SK-N-SH (cell line): ENCODE measurements around the gene SYT7. TPM values are rescaled to one million over a fixed set of nuclear protein-coding genes. Genes with fewer than 3 reads are reported as not detected.

Experiments
- CTCF ChIA-PET: fragments of 300-600, 350-600 bp; formaldehyde crosslinking; extraction: SDS; loops from one replicate; lab custom pipeline; 2021; lab: Yijun Ruan, JAX
- POLR2A ChIA-PET: fragments of 350-600 bp; sonication (Branson Sonifier 250); formaldehyde crosslinking; extraction: SDS; loops from one replicate; lab custom pipeline; 2020; ENCODE audit warnings: antibody characterized with exemption, inconsistent platforms; lab: Yijun Ruan, JAX
- DNase-seq: peaks from one replicate; pipeline ENCODE4 v3.0.0; 2012
- H2AFZ ChIP-seq: fragments of 200-600 bp; sonication (generic); 2 replicates; pipeline ENCODE4 v1.8.1; 2016; ENCODE audit warnings: antibody characterized with exemption, mild to moderate bottlenecking, low read depth
- H3F3A ChIP-seq: fragments of 200-600 bp; sonication (generic); replicated peaks from 2 replicates; pipeline ENCODE3; 2016; ENCODE audit warnings: antibody characterized with exemption, mild to moderate bottlenecking; ENCODE audit not compliant: insufficient read depth
- H3K27ac ChIP-seq, 2 experiments: fragments of 200-500 bp in 1 of 2; fragments of 200-600 bp in 1 of 2; sonication (Bioruptor generic) in 1 of 2; sonication (generic), shearing (Covaris generic) in 1 of 2; 2 replicates each; pipeline versions ENCODE4 v1.5.1 to v1.6.1; 2014 to 2016; ENCODE audit warnings: low read depth in 2 of 2, inconsistent platforms in 1 of 2, low read length in 1 of 2, mild to moderate bottlenecking in 1 of 2, mixed read lengths in 1 of 2
- H3K27me3 ChIP-seq: fragments of 200-600 bp; sonication (generic), shearing (Covaris generic); 2 replicates; pipeline ENCODE4 v1.6.1; 2016; ENCODE audit warnings: mixed run types; ENCODE audit not compliant: insufficient read depth
- H3K36me3 ChIP-seq, 2 experiments: fragments of 200-500 bp in 1 of 2; fragments of 200-600 bp in 1 of 2; sonication (Bioruptor generic) in 1 of 2; sonication (generic) in 1 of 2; replicated peaks in 1 of 2; 2 replicates each; pipeline versions ENCODE3 to v1.5.1; 2014 to 2016; ENCODE audit warnings: low read length in 1 of 2, mild to moderate bottlenecking in 1 of 2; ENCODE audit not compliant: insufficient read depth in 2 of 2, control insufficient read depth in 1 of 2
- H3K4me1 ChIP-seq, 2 experiments: fragments of 200-500 bp in 1 of 2; fragments of 200-600 bp in 1 of 2; sonication (Bioruptor generic) in 1 of 2; sonication (generic), shearing (Covaris generic) in 1 of 2; 2 replicates each; pipeline versions ENCODE4 v1.5.1 to v1.6.1; 2014 to 2016; ENCODE audit warnings: low read depth in 1 of 2, low read length in 1 of 2, mixed run types in 1 of 2; ENCODE audit not compliant: insufficient read depth in 2 of 2, control insufficient read depth in 1 of 2
- H3K4me2 ChIP-seq: fragments of 200-600 bp; sonication (generic), shearing (Covaris generic); 2 replicates; pipeline ENCODE4 v1.6.1; 2017; ENCODE audit warnings: mixed run types
- H3K4me3 ChIP-seq, 2 experiments: fragments of 200-500 bp in 1 of 2; fragments of 200-600 bp in 1 of 2; sonication (Bioruptor generic) in 1 of 2; sonication (generic), shearing (Covaris generic) in 1 of 2; 2 replicates each; pipeline versions ENCODE4 v1.5.1 to v1.8.1; 2014 to 2016; ENCODE audit warnings: low read depth in 2 of 2, inconsistent platforms in 1 of 2, low read length in 1 of 2, mild to moderate bottlenecking in 1 of 2, mixed read lengths in 1 of 2, moderate library complexity in 1 of 2
- H3K79me2 ChIP-seq: fragments of 200-600 bp; sonication (generic); 2 replicates; pipeline ENCODE4 v1.8.1; 2017; ENCODE audit warnings: mild to moderate bottlenecking; ENCODE audit not compliant: insufficient read depth
- H3K9ac ChIP-seq: fragments of 200-600 bp; sonication (generic); 2 replicates; pipeline ENCODE4 v1.6.1; 2017; ENCODE audit warnings: mixed run types
- H3K9me2 ChIP-seq: fragments of 200-600 bp; sonication (generic); 2 replicates; pipeline ENCODE4 v1.6.1; 2017; ENCODE audit warnings: mixed run types
- H3K9me3 ChIP-seq: fragments of 200-600 bp; sonication (generic); 2 replicates; pipeline ENCODE4 v1.6.1; 2017; ENCODE audit warnings: mixed run types, mild to moderate bottlenecking, moderate library complexity
- H4K20me1 ChIP-seq: fragments of 200-600 bp; sonication (generic); 2 replicates; pipeline ENCODE4 v1.6.1; 2017; ENCODE audit warnings: mild to moderate bottlenecking, mixed run types; ENCODE audit not compliant: insufficient read depth
- ELF1 ChIP-seq: IDR thresholded peaks from 2 replicates; pipeline ENCODE4 v1.4.0; 2012
- FOXJ3 ChIP-seq: sonication (generic); formaldehyde crosslinking; IDR thresholded peaks from 2 replicates; pipeline ENCODE4 v1.5.1; 2020; ENCODE audit warnings: mild to moderate bottlenecking, missing genetic modification reagents
- FOXM1 ChIP-seq: IDR thresholded peaks from 2 replicates; pipeline ENCODE4 v1.4.0; 2012; ENCODE audit warnings: low read depth, mild to moderate bottlenecking
- GABPA ChIP-seq: IDR thresholded peaks from 2 replicates; pipeline ENCODE4 v1.4.0; 2012; ENCODE audit warnings: low read depth, mild to moderate bottlenecking
- JUND ChIP-seq: IDR thresholded peaks from 2 replicates; pipeline ENCODE4 v1.4.0; 2012
- MXI1 ChIP-seq: IDR thresholded peaks from 2 replicates; pipeline ENCODE4 v1.6.1; 2012; ENCODE audit warnings: mild to moderate bottlenecking, low read depth, low read length, improper control_type of control experiment
- POLR2AphosphoS5 ChIP-seq: IDR thresholded peaks from 2 replicates; pipeline ENCODE4 v1.6.1; 2012; ENCODE audit warnings: low read depth, low read length
- RCOR1 ChIP-seq: fragments of 150-350 bp; IDR thresholded peaks from 2 replicates; pipeline ENCODE4 v1.6.1; 2017; ENCODE audit warnings: antibody characterized with exemption, low read length
- RXRA ChIP-seq: IDR thresholded peaks from 2 replicates; pipeline ENCODE4 v1.4.0; 2012; ENCODE audit warnings: low read depth, mild to moderate bottlenecking, borderline replicate concordance
- SMC3 ChIP-seq: IDR thresholded peaks from 2 replicates; pipeline ENCODE4 v1.6.1; 2012; ENCODE audit warnings: low read depth, low read length, improper control_type of control experiment
- WGBS: methylation state at CpG from one replicate; pipeline ENCODE4 v1.1.6; 2017; ENCODE audit warnings: low lambda C conversion rate; 5-methylcytosine and 5-hydroxymethylcytosine counted together
- polyA plus RNA-seq, 3 experiments: library from polyadenylated mRNA; depleted of rRNA; stranded (reverse); fragments of >200 nt; gene quantifications; 2 replicates each; pipeline ENCODE4 v1.2.3, GENCODE V29; 2012
- TF ChIP-seq, protein P1 (sequence below): fragments of 150-350 bp; IDR thresholded peaks from 2 replicates; pipeline ENCODE4 v1.6.1; 2017; ENCODE audit warnings: antibody characterized with exemption, low read length, low read depth, borderline replicate concordance
- TF ChIP-seq, protein P2 (sequence below): fragments of 200-600 bp; sonication (generic); IDR thresholded peaks from 2 replicates; pipeline ENCODE4 v1.6.1; 2017; ENCODE audit warnings: antibody characterized with exemption, mild to moderate bottlenecking, moderate library complexity
- TF ChIP-seq, protein P3 (sequence below): IDR thresholded peaks from 2 replicates; pipeline ENCODE4 v1.6.1; 2012; ENCODE audit warnings: mild to moderate bottlenecking, low read depth, low read length, moderate library complexity
- TF ChIP-seq, protein P4 (sequence below): IDR thresholded peaks from 2 replicates; pipeline ENCODE4 v1.4.0; 2012; ENCODE audit warnings: low read depth

SYT7 gene
- polyA plus RNA-seq, 1 of the 3 experiments (the other 2 are of a cell fraction): 1.1 TPM

DNA sequence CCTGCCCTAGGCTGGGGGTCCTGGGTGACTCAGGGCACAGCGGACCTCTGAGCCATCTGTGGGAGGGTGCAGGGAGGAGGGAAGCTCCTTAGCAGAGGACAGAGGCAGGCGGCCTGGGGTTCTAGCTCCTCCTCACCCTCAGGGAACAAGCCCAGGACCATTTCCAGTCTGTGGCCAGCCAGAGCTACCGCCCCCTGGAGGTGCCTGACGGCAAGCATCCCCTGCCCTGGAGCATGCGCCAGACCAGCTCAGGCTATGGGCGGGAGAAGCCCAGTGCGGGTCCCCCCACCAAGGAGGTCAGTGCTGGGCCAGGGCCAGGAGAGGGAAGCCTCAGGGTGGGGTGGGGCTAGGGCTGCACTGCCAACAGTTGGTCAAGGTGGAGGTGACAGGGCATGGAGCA, 98.4 kb downstream of the SYT7 start:
- Histone ChIP-seq H3K9me2 (no peaks in the 10 kb centered on the region), H3K4me3 (no peak overlapping the region; a peak in 1 of 4 replicates), H3K9ac (no peak overlapping the region), H3K4me1 (peaks cover 0 to 12% of the 10 kb centered on the region in 2 experiments; a peak in 1 of 4 replicates), H2AFZ (no peak overlapping the region), H3K27ac (no peak overlapping the region), H3K79me2 (no peaks in the 10 kb centered on the region), H3K27me3 (no peaks in the 10 kb centered on the region), H4K20me1 (no peaks in the 10 kb centered on the region), H3F3A (no peaks in the 10 kb centered on the region), H3K36me3 (no peaks in the 10 kb centered on the region), H3K9me3 (no peaks in the 10 kb centered on the region), H3K4me2 (no peak overlapping the region)
- peak; percentile 70 for DNase-seq
- TF ChIP-seq, protein P1, sequence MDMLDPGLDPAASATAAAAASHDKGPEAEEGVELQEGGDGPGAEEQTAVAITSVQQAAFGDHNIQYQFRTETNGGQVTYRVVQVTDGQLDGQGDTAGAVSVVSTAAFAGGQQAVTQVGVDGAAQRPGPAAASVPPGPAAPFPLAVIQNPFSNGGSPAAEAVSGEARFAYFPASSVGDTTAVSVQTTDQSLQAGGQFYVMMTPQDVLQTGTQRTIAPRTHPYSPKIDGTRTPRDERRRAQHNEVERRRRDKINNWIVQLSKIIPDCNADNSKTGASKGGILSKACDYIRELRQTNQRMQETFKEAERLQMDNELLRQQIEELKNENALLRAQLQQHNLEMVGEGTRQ: no peak
- TF ChIP-seq SMC3 (no peak), GABPA (no peak), JUND (no peak)
- TF ChIP-seq, protein P2, sequence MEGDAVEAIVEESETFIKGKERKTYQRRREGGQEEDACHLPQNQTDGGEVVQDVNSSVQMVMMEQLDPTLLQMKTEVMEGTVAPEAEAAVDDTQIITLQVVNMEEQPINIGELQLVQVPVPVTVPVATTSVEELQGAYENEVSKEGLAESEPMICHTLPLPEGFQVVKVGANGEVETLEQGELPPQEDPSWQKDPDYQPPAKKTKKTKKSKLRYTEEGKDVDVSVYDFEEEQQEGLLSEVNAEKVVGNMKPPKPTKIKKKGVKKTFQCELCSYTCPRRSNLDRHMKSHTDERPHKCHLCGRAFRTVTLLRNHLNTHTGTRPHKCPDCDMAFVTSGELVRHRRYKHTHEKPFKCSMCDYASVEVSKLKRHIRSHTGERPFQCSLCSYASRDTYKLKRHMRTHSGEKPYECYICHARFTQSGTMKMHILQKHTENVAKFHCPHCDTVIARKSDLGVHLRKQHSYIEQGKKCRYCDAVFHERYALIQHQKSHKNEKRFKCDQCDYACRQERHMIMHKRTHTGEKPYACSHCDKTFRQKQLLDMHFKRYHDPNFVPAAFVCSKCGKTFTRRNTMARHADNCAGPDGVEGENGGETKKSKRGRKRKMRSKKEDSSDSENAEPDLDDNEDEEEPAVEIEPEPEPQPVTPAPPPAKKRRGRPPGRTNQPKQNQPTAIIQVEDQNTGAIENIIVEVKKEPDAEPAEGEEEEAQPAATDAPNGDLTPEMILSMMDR: peak; percentile 48
- POLR2A ChIA-PET: no interaction called here
- CTCF ChIA-PET: interaction anchor here (0.6 to 21.8 kb wide), 11 partner anchors 9 to 262 kb away, joined by 3 to 670 read pairs (median 8); partner anchors contain the start of genes CPSF7, LRRC10B, SDHAF2 and SYT7
- 86% methylated on average over 1 of the region's 7 CpGs for WGBS

DNA sequence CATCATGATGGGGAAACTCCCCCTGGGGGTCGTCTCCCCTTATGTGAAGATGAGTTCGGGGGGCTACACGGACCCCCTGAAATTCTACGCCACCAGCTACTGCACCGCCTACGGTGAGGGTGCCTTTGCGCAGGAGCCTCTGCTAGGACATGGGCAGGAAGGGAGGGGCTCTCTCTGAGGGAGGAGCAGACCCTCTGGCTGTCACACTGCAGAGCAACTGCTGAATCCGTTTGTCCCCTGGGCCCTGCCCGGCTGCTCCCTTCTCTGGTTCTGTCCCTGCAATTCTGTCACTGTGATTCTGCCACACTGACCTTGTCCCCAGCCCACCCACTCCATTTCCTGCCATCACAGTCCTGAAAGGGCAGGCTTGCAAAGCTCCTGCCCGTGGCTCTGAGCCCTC, 99.1 kb downstream of the SYT7 start:
- WGBS: 69% methylated on average over 5 of the region's 10 CpGs
- TF ChIP-seq MXI1 (no peak), POLR2AphosphoS5 (no peak), ELF1 (no peak), RXRA (no peak), RCOR1 (no peak), FOXJ3 (CRISPR knock-in tag) (no peak), FOXM1 (no peak)
- TF ChIP-seq, protein P3, sequence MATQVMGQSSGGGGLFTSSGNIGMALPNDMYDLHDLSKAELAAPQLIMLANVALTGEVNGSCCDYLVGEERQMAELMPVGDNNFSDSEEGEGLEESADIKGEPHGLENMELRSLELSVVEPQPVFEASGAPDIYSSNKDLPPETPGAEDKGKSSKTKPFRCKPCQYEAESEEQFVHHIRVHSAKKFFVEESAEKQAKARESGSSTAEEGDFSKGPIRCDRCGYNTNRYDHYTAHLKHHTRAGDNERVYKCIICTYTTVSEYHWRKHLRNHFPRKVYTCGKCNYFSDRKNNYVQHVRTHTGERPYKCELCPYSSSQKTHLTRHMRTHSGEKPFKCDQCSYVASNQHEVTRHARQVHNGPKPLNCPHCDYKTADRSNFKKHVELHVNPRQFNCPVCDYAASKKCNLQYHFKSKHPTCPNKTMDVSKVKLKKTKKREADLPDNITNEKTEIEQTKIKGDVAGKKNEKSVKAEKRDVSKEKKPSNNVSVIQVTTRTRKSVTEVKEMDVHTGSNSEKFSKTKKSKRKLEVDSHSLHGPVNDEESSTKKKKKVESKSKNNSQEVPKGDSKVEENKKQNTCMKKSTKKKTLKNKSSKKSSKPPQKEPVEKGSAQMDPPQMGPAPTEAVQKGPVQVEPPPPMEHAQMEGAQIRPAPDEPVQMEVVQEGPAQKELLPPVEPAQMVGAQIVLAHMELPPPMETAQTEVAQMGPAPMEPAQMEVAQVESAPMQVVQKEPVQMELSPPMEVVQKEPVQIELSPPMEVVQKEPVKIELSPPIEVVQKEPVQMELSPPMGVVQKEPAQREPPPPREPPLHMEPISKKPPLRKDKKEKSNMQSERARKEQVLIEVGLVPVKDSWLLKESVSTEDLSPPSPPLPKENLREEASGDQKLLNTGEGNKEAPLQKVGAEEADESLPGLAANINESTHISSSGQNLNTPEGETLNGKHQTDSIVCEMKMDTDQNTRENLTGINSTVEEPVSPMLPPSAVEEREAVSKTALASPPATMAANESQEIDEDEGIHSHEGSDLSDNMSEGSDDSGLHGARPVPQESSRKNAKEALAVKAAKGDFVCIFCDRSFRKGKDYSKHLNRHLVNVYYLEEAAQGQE: no peak
- TF ChIP-seq, protein P4, sequence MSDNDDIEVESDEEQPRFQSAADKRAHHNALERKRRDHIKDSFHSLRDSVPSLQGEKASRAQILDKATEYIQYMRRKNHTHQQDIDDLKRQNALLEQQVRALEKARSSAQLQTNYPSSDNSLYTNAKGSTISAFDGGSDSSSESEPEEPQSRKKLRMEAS: no peak

More for the DNA sequence above, 99.1 kb downstream of the SYT7 start:
- no peaks in the 10 kb centered on the region for H3K9me2 ChIP-seq
- H3K27ac ChIP-seq: no peak overlapping the region
- H3K36me3 ChIP-seq: no peaks in the 10 kb centered on the region
- CTCF ChIA-PET: interaction anchor here (0.6 to 21.8 kb wide), 11 partner anchors 9 to 262 kb away, joined by 3 to 670 read pairs (median 8); partner anchors contain the start of genes CPSF7, LRRC10B, SDHAF2 and SYT7
- no peak for DNase-seq
- H3K4me1 ChIP-seq: peaks cover 0 to 12% of the 10 kb centered on the region in 2 experiments; a peak in 1 of 4 replicates
- no peaks in the 10 kb centered on the region for H3F3A ChIP-seq
- H3K27me3 ChIP-seq: no peaks in the 10 kb centered on the region
- H3K4me2 ChIP-seq: no peak overlapping the region
- POLR2A ChIA-PET: no interaction called here
- H3K9ac ChIP-seq: no peak overlapping the region
- H3K9me3 ChIP-seq: no peaks in the 10 kb centered on the region
- H3K79me2 ChIP-seq: no peaks in the 10 kb centered on the region
- H3K4me3 ChIP-seq: no peak overlapping the region
- H4K20me1 ChIP-seq: no peaks in the 10 kb centered on the region
- no peak overlapping the region for H2AFZ ChIP-seq
